H9 (cell line): ENCODE measurements around the gene LENG1. TPM values are rescaled to one million over a fixed set of nuclear protein-coding genes. Genes with fewer than 3 reads are reported as not detected.

Source experiments
- DNase-seq: peaks from one replicate; pipeline ENCODE4 v3.0.0-alpha.2; 2017
- H2AFZ ChIP-seq: one replicate; pipeline ENCODE4 v1.6.1; 2013; ENCODE audit warnings: mild to moderate bottlenecking, low read length, control low read depth, moderate library complexity
- H2AK5ac ChIP-seq: 2 replicates; pipeline ENCODE4 v1.6.1; 2013; ENCODE audit warnings: low read length, control low read depth, mixed read lengths; ENCODE audit not compliant: insufficient read length
- H2BK120ac ChIP-seq: one replicate; pipeline ENCODE4 v1.6.1; 2013; ENCODE audit warnings: low read depth, mild to moderate bottlenecking, low read length, control low read depth, inconsistent platforms; ENCODE audit not compliant: poor library complexity, severe bottlenecking
- H2BK12ac ChIP-seq: 2 replicates; pipeline ENCODE4 v1.6.1; 2013; ENCODE audit warnings: low read length, control low read depth, mixed read lengths, low read depth; ENCODE audit not compliant: insufficient read length
- H2BK15ac ChIP-seq: 2 replicates; pipeline ENCODE4 v1.6.1; 2013; ENCODE audit warnings: low read depth, low read length, control low read depth
- H2BK20ac ChIP-seq: one replicate; pipeline ENCODE4 v1.6.1; 2013; ENCODE audit warnings: low read depth, mild to moderate bottlenecking, low read length, control low read depth, inconsistent platforms; ENCODE audit not compliant: poor library complexity, severe bottlenecking
- H2BK5ac ChIP-seq: 2 replicates; pipeline ENCODE4 v1.6.1; 2013; ENCODE audit warnings: low read length, control low read depth, mixed read lengths; ENCODE audit not compliant: insufficient read length
- H3K14ac ChIP-seq: 2 replicates; pipeline ENCODE4 v1.6.1; 2013; ENCODE audit warnings: low read length, control low read depth; ENCODE audit not compliant: insufficient read depth
- H3K18ac ChIP-seq: 2 replicates; pipeline ENCODE4 v1.6.1; 2013; ENCODE audit warnings: low read depth, mild to moderate bottlenecking, mixed read lengths, low read length, control low read depth; ENCODE audit not compliant: insufficient read length
- H3K23ac ChIP-seq: 2 replicates; pipeline ENCODE4 v1.6.1; 2013; ENCODE audit warnings: low read length, control low read depth, mixed read lengths, low read depth; ENCODE audit not compliant: insufficient read length
- H3K23me2 ChIP-seq: 2 replicates; pipeline ENCODE4 v1.6.1; 2013; ENCODE audit warnings: low read depth, mild to moderate bottlenecking, mixed read lengths, low read length, control low read depth; ENCODE audit not compliant: insufficient read length, poor library complexity, severe bottlenecking
- H3K27ac ChIP-seq: 2 replicates; pipeline ENCODE4 v1.5.1; 2013; ENCODE audit warnings: low read length, control low read depth, mixed read lengths, low read depth; ENCODE audit not compliant: insufficient read length
- H3K27me3 ChIP-seq: 2 replicates; pipeline ENCODE4 v1.6.1; 2013; ENCODE audit warnings: low read length, control low read depth, inconsistent platforms; ENCODE audit not compliant: insufficient read depth
- H3K4ac ChIP-seq: 2 replicates; pipeline ENCODE4 v1.6.1; 2013; ENCODE audit warnings: low read depth, mild to moderate bottlenecking, control low read depth, inconsistent platforms, low read length, moderate library complexity
- H3K4me1 ChIP-seq: 2 replicates; pipeline ENCODE4 v1.6.1; 2013; ENCODE audit warnings: low read length, control low read depth, inconsistent platforms; ENCODE audit not compliant: insufficient read depth
- H3K4me2 ChIP-seq: 2 replicates; pipeline ENCODE4 v1.6.1; 2013; ENCODE audit warnings: low read length, control low read depth, mixed read lengths; ENCODE audit not compliant: insufficient read length, insufficient read depth
- H3K56ac ChIP-seq: 2 replicates; pipeline ENCODE4 v1.6.1; 2013; ENCODE audit warnings: low read depth, mild to moderate bottlenecking, mixed read lengths, low read length, control low read depth; ENCODE audit not compliant: insufficient read length
- H3K79me1 ChIP-seq: 2 replicates; pipeline ENCODE4 v1.6.1; 2013; ENCODE audit warnings: low read depth, mild to moderate bottlenecking, moderate library complexity, low read length, control low read depth, inconsistent platforms; ENCODE audit not compliant: insufficient read depth, poor library complexity, severe bottlenecking
- H3K79me2 ChIP-seq: 2 replicates; pipeline ENCODE4 v1.6.1; 2013; ENCODE audit warnings: low read length, control low read depth, inconsistent platforms; ENCODE audit not compliant: insufficient read depth
- H3K9ac ChIP-seq: 2 replicates; pipeline ENCODE4 v1.6.1; 2013; ENCODE audit warnings: low read length, control low read depth, mixed read lengths; ENCODE audit not compliant: insufficient read length; ENCODE audit errors: extremely low read depth
- H3K9me3 ChIP-seq: one replicate; pipeline ENCODE4 v1.6.1; 2013; ENCODE audit warnings: low read depth, low read length, inconsistent platforms; ENCODE audit not compliant: control insufficient read depth
- H3T11ph ChIP-seq: one replicate; pipeline ENCODE4 v1.6.1; 2013; ENCODE audit warnings: mild to moderate bottlenecking, low read length, control low read depth, inconsistent platforms
- H4K20me1 ChIP-seq: one replicate; pipeline ENCODE4 v1.6.1; 2013; ENCODE audit not compliant: control insufficient read depth, insufficient read length, insufficient read depth
- H4K5ac ChIP-seq: 2 replicates; pipeline ENCODE4 v1.6.1; 2013; ENCODE audit warnings: low read depth, mild to moderate bottlenecking, mixed read lengths, low read length, control low read depth; ENCODE audit not compliant: insufficient read length
- H4K8ac ChIP-seq: replicated peaks from 2 replicates; pipeline ENCODE4 v1.6.1; 2013; ENCODE audit warnings: low read length, control low read depth, mixed read lengths, low read depth; ENCODE audit not compliant: insufficient read length
- H4K91ac ChIP-seq: 2 replicates; pipeline ENCODE4 v1.6.1; 2013; ENCODE audit warnings: low read depth, mild to moderate bottlenecking, moderate library complexity, mixed read lengths, low read length, control low read depth; ENCODE audit not compliant: insufficient read length
- H3K27ac Mint-ChIP-seq, 3 experiments: 2 replicates in 2 of 3; 3 replicates in 1 of 3; pipeline ENCODE4 v1.8.0; 2020 to 2021; ENCODE audit warnings: mixed read lengths in 3 of 3, mild to moderate bottlenecking in 1 of 3, moderate library complexity in 1 of 3
- H3K27me3 Mint-ChIP-seq: 2 replicates; pipeline ENCODE4 v1.8.0; 2021; ENCODE audit warnings: low read depth, mild to moderate bottlenecking, moderate library complexity, mixed read lengths
- H3K36me3 Mint-ChIP-seq, 3 experiments: 2 replicates in 2 of 3; 3 replicates in 1 of 3; pipeline ENCODE4 v1.8.0; 2020 to 2021; ENCODE audit warnings: low read depth in 3 of 3, mixed read lengths in 3 of 3; ENCODE audit not compliant: insufficient read depth in 1 of 3
- H3K4me1 Mint-ChIP-seq, 2 experiments: 2 replicates each; pipeline ENCODE4 v1.8.0; 2020; ENCODE audit warnings: mixed read lengths in 2 of 2
- H3K4me3 Mint-ChIP-seq, 2 experiments: 2 replicates in 1 of 2; 3 replicates in 1 of 2; pipeline ENCODE4 v1.8.0; 2020 to 2021; ENCODE audit warnings: mild to moderate bottlenecking in 2 of 2, mixed read lengths in 2 of 2, moderate library complexity in 1 of 2
- H3K9me3 Mint-ChIP-seq, 2 experiments: 2 replicates in 1 of 2; 3 replicates in 1 of 2; pipeline ENCODE4 v1.8.0; 2020; ENCODE audit warnings: mild to moderate bottlenecking in 2 of 2, mixed read lengths in 2 of 2, moderate library complexity in 1 of 2
- WGBS: extraction: QIAGEN DNeasy Blood & Tissue Kit; methylation state at CpG from one replicate; pipeline ENCODE4 v1.1.7; 2013; ENCODE audit warnings: missing lambda C conversion rate, low lambda C conversion rate, mixed read lengths; ENCODE audit not compliant: insufficient read length; ENCODE audit errors: extremely low coverage; 5-methylcytosine and 5-hydroxymethylcytosine counted together
- total RNA-seq: library from RNA; stranded (reverse); gene quantifications from 2 replicates; pipeline ENCODE4 v1.2.1, GENCODE V29; 2021
- TF ChIP-seq, protein P1 (sequence below): fragments of 200-600 bp; sonication (generic); conservative IDR thresholded peaks from 3 replicates; pipeline ENCODE4 v1.8.0; 2021; ENCODE audit warnings: antibody characterized with exemption, mild to moderate bottlenecking

The LENG1 gene
- total RNA-seq, 1 experiment from 2014 or later, result 7.1 TPM

DNA sequence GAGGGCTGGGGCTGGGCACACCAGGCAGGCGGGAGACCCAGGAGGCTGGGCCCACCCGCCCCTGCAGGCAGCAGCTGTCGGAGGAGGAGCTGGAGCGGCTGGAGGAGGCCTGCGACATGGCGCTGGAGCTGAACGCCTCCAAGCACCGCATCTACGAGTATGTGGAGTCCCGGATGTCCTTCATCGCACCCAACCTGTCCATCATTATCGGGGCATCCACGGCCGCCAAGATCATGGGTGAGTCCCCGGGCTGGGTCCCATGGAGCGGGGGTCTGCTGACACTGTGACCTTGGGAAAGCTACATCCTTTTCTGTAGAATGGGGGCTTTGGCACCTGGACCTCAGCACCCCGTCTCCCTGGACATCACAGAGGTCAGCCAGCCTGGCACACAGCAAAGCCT is 35.8 kb downstream of the LENG1 start:
- Histone ChIP-seq H3K14ac (no peak overlapping the region), H3K79me2 (no peaks in the 10 kb centered on the region; the same call in 1 of the 2 replicates), H3K27me3 (no peaks in the 10 kb centered on the region), H4K5ac (no peak overlapping the region), H2BK15ac (no peak overlapping the region), H3K56ac (no peak overlapping the region), H3K9ac (no peak overlapping the region), H4K91ac (no peak overlapping the region), H3K4me2 (no peak overlapping the region), H3T11ph (no peak overlapping the region), H2AFZ (no peak overlapping the region), H3K9me3 (no peaks in the 10 kb centered on the region), H2AK5ac (no peak overlapping the region), H3K4ac (no peak overlapping the region), H3K79me1 (no peaks in the 10 kb centered on the region), H2BK120ac (no peak overlapping the region), H3K18ac (no peak overlapping the region), H3K4me1 (no peaks in the 10 kb centered on the region), H2BK20ac (no peak overlapping the region), H4K20me1 (no peaks in the 10 kb centered on the region), H3K23me2 (no peaks in the 10 kb centered on the region), H3K27ac (no peak overlapping the region), H3K23ac (no peak overlapping the region), H2BK12ac (no peak overlapping the region), H2BK5ac (no peak overlapping the region), H4K8ac (no peak overlapping the region)
- WGBS, result no CpG with 5 or more reads among the region's 17 CpGs
- Mint-ChIP-seq H3K9me3 (no peaks in the 10 kb centered on the region), H3K36me3 (peaks cover 40 to 82% (median 78%) of the 10 kb centered on the region in 3 experiments), H3K27ac (no peak overlapping the region), H3K4me3 (no peak overlapping the region), H3K27me3 (no peaks in the 10 kb centered on the region), H3K4me1 (no peaks in the 10 kb centered on the region)
- TF ChIP-seq, protein P1, sequence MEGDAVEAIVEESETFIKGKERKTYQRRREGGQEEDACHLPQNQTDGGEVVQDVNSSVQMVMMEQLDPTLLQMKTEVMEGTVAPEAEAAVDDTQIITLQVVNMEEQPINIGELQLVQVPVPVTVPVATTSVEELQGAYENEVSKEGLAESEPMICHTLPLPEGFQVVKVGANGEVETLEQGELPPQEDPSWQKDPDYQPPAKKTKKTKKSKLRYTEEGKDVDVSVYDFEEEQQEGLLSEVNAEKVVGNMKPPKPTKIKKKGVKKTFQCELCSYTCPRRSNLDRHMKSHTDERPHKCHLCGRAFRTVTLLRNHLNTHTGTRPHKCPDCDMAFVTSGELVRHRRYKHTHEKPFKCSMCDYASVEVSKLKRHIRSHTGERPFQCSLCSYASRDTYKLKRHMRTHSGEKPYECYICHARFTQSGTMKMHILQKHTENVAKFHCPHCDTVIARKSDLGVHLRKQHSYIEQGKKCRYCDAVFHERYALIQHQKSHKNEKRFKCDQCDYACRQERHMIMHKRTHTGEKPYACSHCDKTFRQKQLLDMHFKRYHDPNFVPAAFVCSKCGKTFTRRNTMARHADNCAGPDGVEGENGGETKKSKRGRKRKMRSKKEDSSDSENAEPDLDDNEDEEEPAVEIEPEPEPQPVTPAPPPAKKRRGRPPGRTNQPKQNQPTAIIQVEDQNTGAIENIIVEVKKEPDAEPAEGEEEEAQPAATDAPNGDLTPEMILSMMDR, result no peak
- DNase-seq, result no peak
